Right atrium auricular region (tissue), 2 donors: Measurements from ENCODE around the gene SPSB3. TPM values are rescaled to one million over a fixed set of nuclear protein-coding genes. Genes with fewer than 3 reads are reported as not detected.

Experiments
- DNase-seq: peaks from one replicate; pipeline ENCODE4 v3.0.0-alpha.2; 2019; ENCODE audit warnings: low spot score
- H3K27ac ChIP-seq, 2 donors: fragments of 200-600 bp; sonication (generic); 1 replicate in 1 of 2; 2 replicates in 1 of 2; pipeline ENCODE4 v1.5.1; 2016 to 2019
- H3K27me3 ChIP-seq, 2 donors: fragments of 200-600 bp; sonication (generic); one replicate each; pipeline versions ENCODE4 v1.5.1 to v1.6.0; 2017 to 2019
- H3K36me3 ChIP-seq: fragments of 200-600 bp; sonication (generic); one replicate; pipeline ENCODE4 v1.5.1; 2016
- H3K4me1 ChIP-seq, 2 donors: fragments of 200-600 bp; sonication (generic); one replicate each; pipeline versions ENCODE4 v1.5.1 to v1.6.0; 2017 to 2019
- H3K4me3 ChIP-seq, 2 donors: fragments of 200-600 bp; sonication (generic); 1 replicate in 1 of 2; 2 replicates in 1 of 2; pipeline ENCODE4 v1.5.1; 2017 to 2019; ENCODE audit warnings: mild to moderate bottlenecking in 1 of 2, moderate library complexity in 1 of 2
- H3K9me3 ChIP-seq, 2 donors: fragments of 200-600 bp; sonication (generic); one replicate each; pipeline ENCODE4 v1.5.1; 2019
- CTCF ChIP-seq, 2 donors: fragments of 200-600 bp; sonication (generic); IDR thresholded peaks; one replicate each; pipeline ENCODE4 v1.5.1; 2019; ENCODE audit warnings: antibody characterized with exemption in 2 of 2
- total RNA-seq, 2 donors: library from RNA; depleted of rRNA; stranded (reverse); fragments of >200 nt; gene quantifications; one replicate each; pipeline ENCODE4 v1.1.0, GENCODE V29; 2016

The SPSB3 gene
- total RNA-seq, 2 donors from 2014 or later = 41.9 to 49.0 TPM

DNA sequence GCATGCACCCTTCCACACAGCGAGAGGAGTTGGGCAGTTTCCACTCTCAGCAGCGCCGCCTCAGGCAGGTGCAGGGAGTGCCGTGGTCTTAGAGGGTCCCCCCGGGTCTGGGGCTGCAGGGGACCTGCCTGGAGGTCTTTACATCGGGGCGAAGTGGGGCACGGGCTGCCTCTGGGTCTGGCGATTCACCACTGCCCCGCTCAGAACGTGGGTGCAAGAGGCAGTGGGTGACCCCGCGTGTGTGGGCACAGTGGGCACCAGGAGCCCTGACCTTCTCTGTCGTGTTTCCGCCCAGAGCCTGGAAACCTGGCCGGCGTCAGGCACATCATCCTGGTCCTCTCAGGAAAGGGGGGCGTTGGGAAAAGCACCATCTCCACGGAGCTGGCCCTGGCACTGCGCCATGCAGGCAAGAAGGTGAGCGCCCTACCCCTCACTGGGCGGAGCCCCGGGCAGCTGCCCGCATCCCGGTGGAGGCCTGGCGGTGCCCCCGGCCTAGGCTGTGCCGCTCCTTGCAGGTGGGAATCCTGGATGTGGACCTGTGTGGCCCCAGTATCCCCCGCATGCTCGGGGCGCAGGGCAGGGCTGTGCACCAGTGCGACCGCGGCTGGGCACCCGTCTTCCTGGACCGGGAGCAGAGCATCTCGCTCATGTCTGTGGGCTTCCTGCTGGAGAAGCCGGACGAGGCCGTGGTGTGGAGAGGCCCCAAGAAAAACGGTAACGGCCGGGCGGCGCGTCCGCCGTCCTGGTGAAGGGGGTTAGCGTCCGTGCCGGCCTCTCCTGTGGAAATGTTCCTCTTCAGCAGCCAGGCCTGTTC is 4.1 kb upstream of the SPSB3 start:
- Histone ChIP-seq H3K27ac (no peak overlapping the region), H3K27me3 (no peaks in the 10 kb centered on the region), H3K36me3 (peaks cover 23% of the 10 kb centered on the region), H3K4me1 (peaks cover 0 to 29% of the 10 kb centered on the region in 2 donors), H3K4me3 (no peak overlapping the region), H3K9me3 (no peaks in the 10 kb centered on the region)
- no peak for TF ChIP-seq CTCF (IDR thresholded peaks at IDR 0.05)
- DNase-seq = no peak

DNA sequence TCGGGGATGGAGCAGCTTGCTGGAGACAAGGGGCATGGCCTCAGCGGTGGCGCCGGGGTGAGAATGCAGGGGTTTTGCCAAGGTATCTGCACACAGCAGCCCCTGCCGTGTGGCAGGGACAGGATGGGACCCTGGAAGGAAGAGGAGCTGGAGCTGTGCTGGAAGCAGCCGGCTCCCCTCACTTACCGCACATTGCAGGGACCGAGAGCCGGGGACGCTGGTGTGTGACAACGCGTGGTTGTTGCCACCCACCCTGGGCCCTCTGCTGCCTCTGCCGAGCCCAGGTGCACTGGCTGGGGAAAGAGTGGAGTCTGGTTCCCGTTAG is 3.4 kb upstream of the SPSB3 start:
- peaks cover 23% of the 10 kb centered on the region for H3K36me3 ChIP-seq

DNA sequence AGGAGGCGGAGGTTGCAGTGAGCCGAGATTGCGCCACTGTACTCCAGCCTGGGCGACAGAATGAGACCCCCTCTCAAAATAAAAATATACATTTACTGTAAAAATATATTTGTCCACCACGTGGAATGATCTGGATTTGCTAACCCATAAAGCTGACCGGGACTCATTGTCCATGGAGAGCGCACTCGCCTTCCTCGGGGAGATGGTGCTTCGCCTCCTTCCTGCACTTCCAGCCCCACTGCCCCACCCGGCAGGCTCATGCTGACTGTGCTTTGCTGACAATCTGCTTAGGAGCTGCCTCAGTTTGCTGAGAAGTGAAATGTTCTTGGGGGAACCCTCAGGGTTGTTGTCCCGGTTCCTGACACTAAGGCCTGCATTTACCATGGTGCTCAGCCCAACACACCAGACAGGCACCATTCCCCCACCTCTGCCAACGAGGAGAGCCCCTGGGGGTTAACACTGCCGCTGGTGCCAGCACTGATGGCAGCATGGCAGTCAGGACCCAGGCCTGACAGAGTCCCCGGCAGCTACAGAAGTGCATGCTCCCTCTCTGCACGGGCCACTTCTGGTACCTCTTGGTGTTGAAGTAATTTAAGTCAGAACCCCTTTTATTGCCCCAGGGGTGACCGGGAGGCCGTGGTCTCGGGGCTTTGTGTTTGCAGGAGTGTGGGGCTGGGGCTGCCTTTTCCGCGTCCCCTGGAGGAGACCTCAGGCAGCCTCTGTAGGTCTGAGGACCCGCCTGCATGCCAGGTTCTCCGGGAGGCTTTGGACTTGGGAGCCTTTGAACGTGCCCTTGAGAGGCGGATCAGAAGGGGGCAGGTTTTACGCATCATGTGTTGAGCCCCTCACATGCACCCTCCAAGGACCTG is 2.8 kb upstream of the SPSB3 start:
- no peak for TF ChIP-seq CTCF (IDR thresholded peaks at IDR 0.05)
- H3K9me3 ChIP-seq = no peaks in the 10 kb centered on the region
- no peak overlapping the region for H3K27ac ChIP-seq
- peaks cover 23% of the 10 kb centered on the region for H3K36me3 ChIP-seq
- DNase-seq = no peak
- H3K4me1 ChIP-seq = peaks cover 0 to 42% of the 10 kb centered on the region in 2 donors
- H3K4me3 ChIP-seq = no peak overlapping the region
- no peaks in the 10 kb centered on the region for H3K27me3 ChIP-seq

More for the DNA sequence above, 3.4 kb upstream of the SPSB3 start:
- no peak overlapping the region for H3K4me3 ChIP-seq
- TF ChIP-seq CTCF (IDR thresholded peaks at IDR 0.05) = no peak
- H3K9me3 ChIP-seq = no peaks in the 10 kb centered on the region
- no peak overlapping the region for H3K27ac ChIP-seq
- no peaks in the 10 kb centered on the region for H3K27me3 ChIP-seq
- peaks cover 0 to 36% of the 10 kb centered on the region in 2 donors for H3K4me1 ChIP-seq
- no peak for DNase-seq

GRCh38 chr16:1781758-1782407 is 488 bp downstream of the SPSB3 start:
- Histone ChIP-seq H3K4me3 (peak overlapping the region; percentile 75 to 76), H3K27ac (peak overlapping the region; percentile 79 to 84), H3K36me3 (peaks cover 27% of the 10 kb centered on the region), H3K27me3 (no peaks in the 10 kb centered on the region), H3K9me3 (no peaks in the 10 kb centered on the region), H3K4me1 (peaks cover 0 to 48% of the 10 kb centered on the region in 2 donors)
- DNase-seq = no peak
- no peak for TF ChIP-seq CTCF (IDR thresholded peaks at IDR 0.05)

GRCh38 chr16:1781254-1781653 is 1.1 kb downstream of the SPSB3 start:
- no peaks in the 10 kb centered on the region for H3K9me3 ChIP-seq
- H3K27ac ChIP-seq = peak overlapping the region in 1 of 2 donors; percentile 79
- peak overlapping the region; percentile 75 to 76 for H3K4me3 ChIP-seq
- peaks cover 29% of the 10 kb centered on the region for H3K36me3 ChIP-seq
- no peak for TF ChIP-seq CTCF (IDR thresholded peaks at IDR 0.05)
- DNase-seq = no peak
- H3K4me1 ChIP-seq = peaks cover 0 to 48% of the 10 kb centered on the region in 2 donors
- H3K27me3 ChIP-seq = no peaks in the 10 kb centered on the region
